ENCODE data around the gene MRPL18. TPM values are rescaled to one million over a fixed set of nuclear protein-coding genes. Genes with fewer than 3 reads are reported as not detected.

MRPL18 gene
- total RNA-seq, 2 donors from 2014 or later = 62.3 to 66.0 TPM

DNA sequence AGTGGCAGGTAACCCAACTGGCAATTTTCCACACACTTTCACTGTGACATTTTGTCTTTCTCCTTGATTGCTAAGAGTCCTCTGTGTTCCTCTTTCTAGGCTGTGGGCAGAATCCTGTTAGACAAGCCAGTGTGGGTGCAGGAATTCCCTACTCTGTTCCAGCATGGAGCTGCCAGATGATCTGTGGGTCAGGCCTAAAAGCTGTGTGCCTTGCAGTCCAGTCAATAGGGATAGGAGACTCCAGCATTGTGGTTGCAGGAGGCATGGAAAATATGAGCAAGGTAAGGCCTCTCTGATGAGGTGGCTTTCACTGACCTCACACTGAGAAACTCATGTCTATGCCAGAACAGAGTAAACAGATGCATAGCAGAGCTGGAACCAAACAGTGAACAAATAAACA lies 23.4 kb upstream of the MRPL18 start:
- no peak for DNase-seq (ENCODE audit: low spot score)
- Histone ChIP-seq H3K27me3 (no peaks in the 10 kb centered on the region), H3K9me3 (no peaks in the 10 kb centered on the region), H3K27ac (no peak overlapping the region), H3K36me3 (no peaks in the 10 kb centered on the region), H3K4me1 (peaks cover 0 to 8% of the 10 kb centered on the region in 2 donors), H3K4me3 (no peak overlapping the region)
- TF ChIP-seq, protein P1, sequence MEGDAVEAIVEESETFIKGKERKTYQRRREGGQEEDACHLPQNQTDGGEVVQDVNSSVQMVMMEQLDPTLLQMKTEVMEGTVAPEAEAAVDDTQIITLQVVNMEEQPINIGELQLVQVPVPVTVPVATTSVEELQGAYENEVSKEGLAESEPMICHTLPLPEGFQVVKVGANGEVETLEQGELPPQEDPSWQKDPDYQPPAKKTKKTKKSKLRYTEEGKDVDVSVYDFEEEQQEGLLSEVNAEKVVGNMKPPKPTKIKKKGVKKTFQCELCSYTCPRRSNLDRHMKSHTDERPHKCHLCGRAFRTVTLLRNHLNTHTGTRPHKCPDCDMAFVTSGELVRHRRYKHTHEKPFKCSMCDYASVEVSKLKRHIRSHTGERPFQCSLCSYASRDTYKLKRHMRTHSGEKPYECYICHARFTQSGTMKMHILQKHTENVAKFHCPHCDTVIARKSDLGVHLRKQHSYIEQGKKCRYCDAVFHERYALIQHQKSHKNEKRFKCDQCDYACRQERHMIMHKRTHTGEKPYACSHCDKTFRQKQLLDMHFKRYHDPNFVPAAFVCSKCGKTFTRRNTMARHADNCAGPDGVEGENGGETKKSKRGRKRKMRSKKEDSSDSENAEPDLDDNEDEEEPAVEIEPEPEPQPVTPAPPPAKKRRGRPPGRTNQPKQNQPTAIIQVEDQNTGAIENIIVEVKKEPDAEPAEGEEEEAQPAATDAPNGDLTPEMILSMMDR (IDR thresholded peaks at IDR 0.05) = no peak

DNA sequence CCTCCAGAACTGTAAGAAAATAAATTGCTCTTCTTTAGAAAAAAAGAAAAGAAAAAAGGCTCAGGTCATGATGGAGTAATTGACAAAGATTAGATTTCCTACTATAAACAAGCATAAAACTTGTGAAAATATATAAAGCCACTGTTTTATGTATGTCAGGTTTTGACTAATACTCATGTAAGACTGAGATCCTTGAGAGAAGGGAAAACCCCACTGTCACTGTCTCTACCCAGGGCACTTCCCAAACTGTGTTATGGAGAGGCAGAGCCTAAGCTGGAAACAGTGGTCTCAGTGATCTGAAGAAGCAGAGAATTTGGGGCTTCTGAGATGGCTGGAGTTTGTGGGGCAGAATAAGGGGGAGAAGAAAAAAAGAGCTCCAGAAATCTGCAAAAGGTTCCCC lies 20.8 kb upstream of the MRPL18 start:
- Histone ChIP-seq H3K36me3 (no peaks in the 10 kb centered on the region), H3K9me3 (no peaks in the 10 kb centered on the region), H3K4me1 (no peaks in the 10 kb centered on the region), H3K4me3 (no peak overlapping the region), H3K27ac (no peak overlapping the region), H3K27me3 (no peaks in the 10 kb centered on the region)
- DNase-seq (ENCODE audit: low spot score) = no peak
- TF ChIP-seq, protein P1 (IDR thresholded peaks at IDR 0.05) = no peak

DNA sequence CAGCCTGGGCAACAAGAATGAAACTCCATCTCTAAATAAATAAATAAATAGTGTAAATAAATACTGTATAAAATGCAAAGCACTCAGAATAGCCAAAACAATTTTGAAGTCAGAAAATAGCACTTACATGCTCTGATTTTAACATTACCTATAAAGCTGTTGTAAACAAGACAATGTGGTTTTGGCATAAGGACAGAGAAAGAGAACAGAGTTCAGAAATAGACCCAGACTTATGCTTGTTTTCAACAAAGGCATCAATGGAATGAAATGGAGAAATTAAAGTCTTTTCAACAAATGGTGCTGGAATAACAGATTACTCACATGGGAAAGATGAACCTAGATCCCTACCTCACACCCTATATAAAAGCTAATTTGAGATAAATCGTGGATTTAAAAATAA lies 18.1 kb upstream of the MRPL18 start:
- Histone ChIP-seq H3K36me3 (peaks cover under 1% of the 10 kb centered on the region), H3K27me3 (no peaks in the 10 kb centered on the region), H3K4me1 (no peaks in the 10 kb centered on the region), H3K4me3 (no peak overlapping the region), H3K9me3 (no peaks in the 10 kb centered on the region), H3K27ac (no peak overlapping the region)
- DNase-seq (ENCODE audit: low spot score) = no peak
- TF ChIP-seq, protein P1 (IDR thresholded peaks at IDR 0.05) = no peak

DNA sequence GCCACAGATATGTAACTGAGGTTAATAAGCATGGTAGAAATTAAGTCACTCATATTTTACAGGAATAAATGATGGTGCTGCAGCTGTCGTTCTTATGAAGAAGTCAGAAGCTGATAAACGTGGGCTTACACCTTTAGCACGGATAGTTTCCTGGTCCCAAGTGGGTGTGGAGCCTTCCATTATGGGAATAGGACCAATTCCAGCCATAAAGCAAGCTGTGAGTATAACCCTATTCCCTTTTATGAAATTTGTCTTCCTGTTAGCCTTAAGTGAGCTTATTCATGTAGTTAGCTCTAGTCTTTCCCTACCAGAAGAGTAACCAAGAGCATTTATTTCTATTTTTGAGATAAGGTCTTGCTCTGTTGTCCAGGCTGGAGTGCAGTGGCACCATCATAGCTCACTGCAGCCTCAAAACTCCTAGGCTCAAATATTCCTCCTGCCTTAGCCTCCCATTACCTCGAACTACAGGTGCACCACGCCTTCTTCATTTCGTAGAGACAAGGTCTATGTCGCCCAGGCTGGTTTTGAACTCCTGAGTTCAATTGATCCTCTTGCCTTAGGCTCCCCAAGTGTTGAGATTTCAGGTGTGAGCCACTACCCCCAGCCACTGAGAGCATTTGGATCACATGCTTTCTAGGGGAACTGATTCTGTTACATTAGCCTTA lies 12.9 kb upstream of the MRPL18 start:
- TF ChIP-seq, protein P1 (IDR thresholded peaks at IDR 0.05) = no peak
- H3K9me3 ChIP-seq = no peaks in the 10 kb centered on the region
- no peak overlapping the region for H3K4me3 ChIP-seq
- peaks cover 51% of the 10 kb centered on the region for H3K36me3 ChIP-seq
- no peak overlapping the region for H3K27ac ChIP-seq
- H3K4me1 ChIP-seq = no peaks in the 10 kb centered on the region
- no peak for DNase-seq (ENCODE audit: low spot score)
- no peaks in the 10 kb centered on the region for H3K27me3 ChIP-seq

DNA sequence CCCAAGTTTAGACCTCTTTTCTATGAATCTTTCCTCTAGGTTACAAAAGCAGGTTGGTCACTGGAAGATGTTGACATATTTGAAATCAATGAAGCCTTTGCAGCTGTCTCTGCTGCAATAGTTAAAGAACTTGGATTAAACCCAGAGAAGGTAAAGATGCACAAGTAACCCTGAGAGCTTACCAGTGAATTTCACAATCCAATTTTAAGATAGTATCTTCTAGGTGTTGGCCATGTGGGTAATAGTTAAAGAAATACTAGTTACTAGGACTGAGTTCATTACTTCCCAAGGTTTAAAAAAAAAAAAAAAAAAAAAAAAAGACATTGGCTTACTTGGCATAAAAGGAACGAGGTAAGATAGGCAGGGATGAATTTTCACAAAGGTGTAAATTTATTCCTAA lies 12.1 kb upstream of the MRPL18 start:
- H3K4me1 ChIP-seq = no peaks in the 10 kb centered on the region
- TF ChIP-seq, protein P1 (IDR thresholded peaks at IDR 0.05) = no peak
- no peak overlapping the region for H3K27ac ChIP-seq
- no peaks in the 10 kb centered on the region for H3K27me3 ChIP-seq
- H3K9me3 ChIP-seq = no peaks in the 10 kb centered on the region
- no peak for DNase-seq (ENCODE audit: low spot score)
- peaks cover 59% of the 10 kb centered on the region for H3K36me3 ChIP-seq
- H3K4me3 ChIP-seq = no peak overlapping the region

DNA sequence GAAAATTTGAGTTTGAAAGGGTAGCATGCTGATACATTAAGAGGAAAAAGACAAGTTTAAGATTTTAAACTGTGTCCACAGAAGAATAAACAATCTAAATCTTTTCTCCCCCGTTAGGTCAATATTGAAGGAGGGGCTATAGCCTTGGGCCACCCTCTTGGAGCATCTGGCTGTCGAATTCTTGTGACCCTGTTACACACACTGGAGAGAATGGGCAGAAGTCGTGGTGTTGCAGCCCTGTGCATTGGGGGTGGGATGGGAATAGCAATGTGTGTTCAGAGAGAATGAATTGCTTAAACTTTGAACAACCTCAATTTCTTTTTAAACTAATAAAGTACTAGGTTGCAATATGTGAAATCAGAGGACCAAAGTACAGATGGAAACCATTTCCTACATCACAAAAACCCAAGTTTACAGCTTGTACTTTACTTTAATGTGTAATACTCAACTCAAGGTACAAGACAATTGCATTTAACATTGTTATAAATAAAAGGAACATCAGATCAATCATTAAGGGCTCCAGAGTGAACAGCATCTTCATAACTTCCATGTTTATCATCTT lies 11.6 kb upstream of the MRPL18 start:
- H3K9me3 ChIP-seq = no peaks in the 10 kb centered on the region
- TF ChIP-seq, protein P1 (IDR thresholded peaks at IDR 0.05) = no peak
- H3K4me3 ChIP-seq = no peak overlapping the region
- H3K4me1 ChIP-seq = no peaks in the 10 kb centered on the region
- no peak overlapping the region for H3K27ac ChIP-seq
- H3K36me3 ChIP-seq = peaks cover 64% of the 10 kb centered on the region
- no peak for DNase-seq (ENCODE audit: low spot score)
- no peaks in the 10 kb centered on the region for H3K27me3 ChIP-seq
